ENCODE measurements around the gene LPIN1. TPM values are rescaled to one million over a fixed set of nuclear protein-coding genes. Genes with fewer than 3 reads are reported as not detected.

The LPIN1 gene
- total and polyA plus RNA-seq, 2 of the 8 experiments (the other 6 are each of a cell fraction or from before 2014, with no cell fraction given) = 4.3 to 9.8 TPM

GRCh38 chr2:11711354-11711716 is 35.1 kb upstream of the LPIN1 start (continued):
- TF ChIP-seq TAF7 (optimal IDR thresholded peaks at IDR 0.05; ENCODE audit: borderline replicate concordance, low read depth, low read length) (no peak), RBBP5 (IDR thresholded peaks at IDR 0.05; ENCODE audit: borderline replicate concordance, low read depth, low read length) (no peak), TCF12 (IDR thresholded peaks at IDR 0.05; ENCODE audit: low read depth, low read length) (no peak), ZNF274 (IDR thresholded peaks at IDR 0.05; ENCODE audit: borderline replicate concordance, extremely low read depth, low read length) (no peak), NRF1 (IDR thresholded peaks at IDR 0.05; ENCODE audit: low read depth, low read length) (no peak)

All from H1 (cell line).